Neuronal stem cell (in vitro differentiated cells): ENCODE results near the gene FOSL2.

Experiments used
- DNase-seq: peaks from one replicate; pipeline ENCODE4 v3.0.0-alpha.2; 2013; ENCODE audit warnings: low spot score
- H2AFZ ChIP-seq: one replicate; pipeline ENCODE4 v1.6.1; 2013; ENCODE audit warnings: mild to moderate bottlenecking, low read length, inconsistent platforms
- H2AK5ac ChIP-seq: 2 replicates; pipeline ENCODE4 v1.6.1; 2013; ENCODE audit warnings: low read depth, mild to moderate bottlenecking, inconsistent platforms, low read length, moderate library complexity, mixed read lengths
- H2BK120ac ChIP-seq: 2 replicates; pipeline ENCODE4 v1.6.1; 2013; ENCODE audit warnings: low read depth, mild to moderate bottlenecking, inconsistent platforms, low read length, moderate library complexity, mixed read lengths
- H2BK12ac ChIP-seq: one replicate; pipeline ENCODE4 v1.6.1; 2013; ENCODE audit warnings: low read length, inconsistent platforms
- H2BK15ac ChIP-seq: 2 replicates; pipeline ENCODE4 v1.6.1; 2013; ENCODE audit warnings: mild to moderate bottlenecking, low read length, inconsistent platforms, mixed read lengths
- H2BK5ac ChIP-seq: one replicate; pipeline ENCODE4 v1.6.1; 2013; ENCODE audit warnings: inconsistent platforms, mild to moderate bottlenecking, low read length, moderate library complexity
- H3K14ac ChIP-seq: one replicate; pipeline ENCODE4 v1.6.1; 2013; ENCODE audit warnings: low read length, inconsistent platforms
- H3K18ac ChIP-seq: 2 replicates; pipeline ENCODE4 v1.6.1; 2013; ENCODE audit warnings: low read length, inconsistent platforms
- H3K23ac ChIP-seq: 2 replicates; pipeline ENCODE4 v1.6.1; 2013; ENCODE audit warnings: low read depth, mild to moderate bottlenecking, mixed read lengths, low read length, inconsistent platforms; ENCODE audit not compliant: poor library complexity
- H3K27ac ChIP-seq: replicated peaks from 3 replicates; pipeline ENCODE4 v1.5.1; 2013; ENCODE audit warnings: low read length, inconsistent platforms
- H3K27me3 ChIP-seq, 3 experiments: 2 replicates each; pipeline ENCODE4 v1.6.1; 2013; ENCODE audit warnings: low read length in 3 of 3, mild to moderate bottlenecking in 2 of 3, inconsistent platforms in 1 of 3, low read depth in 1 of 3, mixed read lengths in 1 of 3, moderate library complexity in 1 of 3; ENCODE audit not compliant: control insufficient read depth in 3 of 3, insufficient read depth in 3 of 3
- H3K36me3 ChIP-seq, 2 donors: replicated peaks in 1 of 2; 2 replicates each; pipeline ENCODE4 v1.6.1; 2013; ENCODE audit warnings: low read length in 2 of 2; ENCODE audit not compliant: control insufficient read depth in 2 of 2, insufficient read depth in 2 of 2
- H3K4ac ChIP-seq: 2 replicates; pipeline ENCODE4 v1.6.1; 2013; ENCODE audit warnings: inconsistent platforms, mild to moderate bottlenecking, low read length, moderate library complexity
- H3K4me1 ChIP-seq, 2 donors: 1 replicate in 1 of 2; 2 replicates in 1 of 2; pipeline ENCODE4 v1.6.1; 2013; ENCODE audit warnings: low read length in 2 of 2, low read depth in 1 of 2; ENCODE audit not compliant: control insufficient read depth in 2 of 2, insufficient read depth in 1 of 2
- H3K4me2 ChIP-seq: one replicate; pipeline ENCODE4 v1.6.1; 2013; ENCODE audit warnings: mild to moderate bottlenecking, low read length, inconsistent platforms; ENCODE audit not compliant: insufficient read depth, poor library complexity, severe bottlenecking
- H3K4me3 ChIP-seq, 2 donors: 2 replicates each; pipeline ENCODE4 v1.5.1; 2013; ENCODE audit warnings: low read length in 2 of 2, mild to moderate bottlenecking in 2 of 2, inconsistent platforms in 1 of 2, moderate library complexity in 1 of 2
- H3K79me1 ChIP-seq: one replicate; pipeline ENCODE4 v1.6.1; 2013; ENCODE audit warnings: low read depth, mild to moderate bottlenecking, inconsistent platforms, low read length, moderate library complexity
- H3K9ac ChIP-seq: one replicate; pipeline ENCODE4 v1.6.1; 2013; ENCODE audit warnings: mild to moderate bottlenecking, low read depth, low read length, inconsistent platforms; ENCODE audit not compliant: poor library complexity
- H3K9me3 ChIP-seq, 2 donors: replicated peaks in 1 of 2; 2 replicates each; pipeline versions ENCODE3 to v1.6.1; 2013; ENCODE audit warnings: low read length in 2 of 2, mild to moderate bottlenecking in 2 of 2, inconsistent platforms in 1 of 2, low read depth in 1 of 2, mixed read lengths in 1 of 2, moderate library complexity in 1 of 2; ENCODE audit not compliant: control insufficient read depth in 2 of 2, insufficient read depth in 1 of 2
- H4K8ac ChIP-seq: one replicate; pipeline ENCODE4 v1.6.1; 2013; ENCODE audit warnings: low read depth, mild to moderate bottlenecking, inconsistent platforms, low read length, moderate library complexity
- H4K91ac ChIP-seq: one replicate; pipeline ENCODE4 v1.6.1; 2013; ENCODE audit warnings: low read length, low read depth, mild to moderate bottlenecking, inconsistent platforms; ENCODE audit not compliant: poor library complexity
- WGBS, 2 donors: extraction: QIAGEN DNeasy Blood & Tissue Kit; methylation state at CpG; one replicate each; pipeline ENCODE4 v1.1.7; 2013; ENCODE audit warnings: missing lambda C conversion rate in 2 of 2, mixed read lengths in 1 of 2; ENCODE audit not compliant: insufficient read length in 2 of 2, insufficient replicate concordance in 1 of 2; ENCODE audit errors: extremely low coverage in 2 of 2; 5-methylcytosine and 5-hydroxymethylcytosine counted together

The FOSL2 gene

GRCh38 chr2:28425464-28425835 lies 32.8 kb downstream of the FOSL2 start:
- Histone ChIP-seq H2BK5ac (no peak overlapping the region), H3K27me3 (peaks cover 0 to 8% (median 0%) of the 10 kb centered on the region in 3 experiments), H3K36me3 (no peaks in the 10 kb centered on the region), H3K14ac (no peak overlapping the region), H4K91ac (no peak overlapping the region), H2AFZ (no peak overlapping the region), H3K23ac (no peak overlapping the region), H3K4me1 (peaks cover 0 to under 1% of the 10 kb centered on the region in 2 donors), H3K79me1 (no peaks in the 10 kb centered on the region), H3K18ac (no peak overlapping the region), H4K8ac (no peak overlapping the region), H3K4ac (no peak overlapping the region), H2BK15ac (no peak overlapping the region), H3K27ac (no peak overlapping the region), H3K9me3 (peaks cover 0 to under 1% of the 10 kb centered on the region in 2 donors), H3K4me2 (no peak overlapping the region), H2AK5ac (no peak overlapping the region), H2BK12ac (no peak overlapping the region), H2BK120ac (no peak overlapping the region), H3K9ac (no peak overlapping the region), H3K4me3 (no peak overlapping the region)
- no peak for DNase-seq
- no CpG with 5 or more reads among the region's 5 CpGs for WGBS, 2 donors

GRCh38 chr2:28427741-28428415 lies 35.2 kb downstream of the FOSL2 start:
- Histone ChIP-seq H2BK15ac (no peak overlapping the region), H3K4me2 (no peak overlapping the region)

GRCh38 chr2:28428486-28428885 lies 35.8 kb downstream of the FOSL2 start:
- Histone ChIP-seq H4K91ac (no peak overlapping the region), H2AFZ (no peak overlapping the region), H2BK120ac (no peak overlapping the region), H2BK5ac (no peak overlapping the region), H3K4me3 (no peak overlapping the region), H3K9ac (no peak overlapping the region), H2AK5ac (no peak overlapping the region), H3K18ac (no peak overlapping the region), H2BK15ac (no peak overlapping the region), H3K36me3 (no peaks in the 10 kb centered on the region), H3K4me2 (no peak overlapping the region), H3K4me1 (peaks cover 0 to 4% of the 10 kb centered on the region in 2 donors), H3K27me3 (peaks cover 0 to 8% (median 0%) of the 10 kb centered on the region in 3 experiments), H3K9me3 (peaks cover 0 to 3% of the 10 kb centered on the region in 2 donors), H3K27ac (no peak overlapping the region), H2BK12ac (no peak overlapping the region), H3K4ac (no peak overlapping the region), H4K8ac (no peak overlapping the region), H3K79me1 (no peaks in the 10 kb centered on the region), H3K14ac (no peak overlapping the region), H3K23ac (no peak overlapping the region)
- DNase-seq, result no peak
- WGBS, 2 donors, result no CpG with 5 or more reads among the region's 3 CpGs

More at GRCh38 chr2:28427741-28428415, 35.2 kb downstream of the FOSL2 start:
- Histone ChIP-seq H2BK12ac (no peak overlapping the region), H2BK120ac (no peak overlapping the region), H3K23ac (no peak overlapping the region), H2AFZ (no peak overlapping the region), H3K27me3 (peaks cover 0 to 8% (median 0%) of the 10 kb centered on the region in 3 experiments), H3K18ac (no peak overlapping the region), H3K9me3 (peaks cover 0 to under 1% of the 10 kb centered on the region in 2 donors), H4K8ac (no peak overlapping the region), H4K91ac (no peak overlapping the region), H2AK5ac (no peak overlapping the region), H2BK5ac (no peak overlapping the region), H3K27ac (no peak overlapping the region), H3K4ac (no peak overlapping the region), H3K36me3 (no peaks in the 10 kb centered on the region), H3K79me1 (no peaks in the 10 kb centered on the region), H3K4me3 (no peak overlapping the region), H3K4me1 (peaks cover 0 to 4% of the 10 kb centered on the region in 2 donors), H3K9ac (no peak overlapping the region), H3K14ac (no peak overlapping the region)
- DNase-seq, result no peak
- no CpG with 5 or more reads among the region's 10 CpGs for WGBS, 2 donors

- Histone ChIP-seq H3K79me1 (no peaks in the 10 kb centered on the region), H3K36me3 (no peaks in the 10 kb centered on the region), H3K18ac (no peak overlapping the region), H3K4me3 (no peak overlapping the region), H3K4ac (no peak overlapping the region), H4K8ac (no peak overlapping the region), H2BK15ac (no peak overlapping the region), H3K4me1 (peaks cover 0 to 4% of the 10 kb centered on the region in 2 donors), H3K14ac (no peak overlapping the region), H2BK5ac (no peak overlapping the region), H3K9ac (no peak overlapping the region), H2AFZ (no peak overlapping the region), H3K27me3 (peaks cover 0 to 8% (median 0%) of the 10 kb centered on the region in 3 experiments), H3K9me3 (peaks cover 0 to 3% of the 10 kb centered on the region in 2 donors), H2BK120ac (no peak overlapping the region), H3K27ac (no peak overlapping the region), H2BK12ac (no peak overlapping the region), H4K91ac (no peak overlapping the region), H2AK5ac (no peak overlapping the region), H3K4me2 (no peak overlapping the region), H3K23ac (no peak overlapping the region)
- WGBS, 2 donors, result no CpG with 5 or more reads among the region's 3 CpGs
- DNase-seq, result no peak
These were observed 37.1 kb downstream of the FOSL2 start for GRCh38 chr2:28429636-28430376.
